PFSK-1 (cell line): Measurements from ENCODE around the gene IQGAP3.

Experiments used
- POLR2AphosphoS5 ChIP-seq: IDR thresholded peaks from 2 replicates; pipeline ENCODE4 v1.6.1; 2012; ENCODE audit warnings: low read depth, mild to moderate bottlenecking, control low read depth, low read length, moderate library complexity
- SIN3A ChIP-seq: IDR thresholded peaks from 2 replicates; pipeline ENCODE4 v1.6.1; 2012; ENCODE audit warnings: mild to moderate bottlenecking, low read length, moderate library complexity, borderline replicate concordance; ENCODE audit not compliant: insufficient read depth

DNA sequence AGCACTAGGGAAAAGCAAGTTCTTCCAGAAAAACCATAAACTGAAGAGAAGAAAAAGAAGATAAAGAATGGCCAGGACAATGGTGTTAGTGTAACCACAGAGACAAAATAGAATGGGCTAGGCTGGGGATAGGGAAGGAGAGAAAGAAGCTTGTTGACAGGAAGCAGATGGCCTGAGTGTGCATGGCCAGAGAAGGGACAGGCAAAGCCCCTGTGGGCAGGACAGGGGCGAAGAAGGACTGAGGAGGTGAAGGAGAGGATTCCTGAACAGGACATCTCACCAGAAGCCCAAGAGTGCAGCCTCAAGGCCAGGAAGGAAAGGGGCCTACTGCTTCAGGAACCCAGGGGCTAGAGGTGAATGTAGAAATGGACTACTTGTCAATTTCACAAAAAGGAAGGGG, 29.3 kb downstream of the IQGAP3 start:
- TF ChIP-seq POLR2AphosphoS5 (no peak), SIN3A (no peak)
